GM12873 (cell line): ENCODE results near the gene TSC22D1.

Experiments used
- TF ChIP-seq, protein P1 (sequence below): IDR thresholded peaks from 2 replicates; pipeline ENCODE4 v1.5.1; 2012; ENCODE audit warnings: low read depth, mild to moderate bottlenecking, moderate library complexity, low read length, control low read depth; ENCODE audit not compliant: insufficient read depth; ENCODE audit errors: missing control alignments

The TSC22D1 gene

GRCh38 chr13:44458313-44458975 is 117.7 kb downstream of the TSC22D1 start:
- TF ChIP-seq, protein P1, sequence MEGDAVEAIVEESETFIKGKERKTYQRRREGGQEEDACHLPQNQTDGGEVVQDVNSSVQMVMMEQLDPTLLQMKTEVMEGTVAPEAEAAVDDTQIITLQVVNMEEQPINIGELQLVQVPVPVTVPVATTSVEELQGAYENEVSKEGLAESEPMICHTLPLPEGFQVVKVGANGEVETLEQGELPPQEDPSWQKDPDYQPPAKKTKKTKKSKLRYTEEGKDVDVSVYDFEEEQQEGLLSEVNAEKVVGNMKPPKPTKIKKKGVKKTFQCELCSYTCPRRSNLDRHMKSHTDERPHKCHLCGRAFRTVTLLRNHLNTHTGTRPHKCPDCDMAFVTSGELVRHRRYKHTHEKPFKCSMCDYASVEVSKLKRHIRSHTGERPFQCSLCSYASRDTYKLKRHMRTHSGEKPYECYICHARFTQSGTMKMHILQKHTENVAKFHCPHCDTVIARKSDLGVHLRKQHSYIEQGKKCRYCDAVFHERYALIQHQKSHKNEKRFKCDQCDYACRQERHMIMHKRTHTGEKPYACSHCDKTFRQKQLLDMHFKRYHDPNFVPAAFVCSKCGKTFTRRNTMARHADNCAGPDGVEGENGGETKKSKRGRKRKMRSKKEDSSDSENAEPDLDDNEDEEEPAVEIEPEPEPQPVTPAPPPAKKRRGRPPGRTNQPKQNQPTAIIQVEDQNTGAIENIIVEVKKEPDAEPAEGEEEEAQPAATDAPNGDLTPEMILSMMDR: no peak

GRCh38 chr13:44455769-44456168 is 120.4 kb downstream of the TSC22D1 start:
- TF ChIP-seq, protein P1: no peak

GRCh38 chr13:44453881-44454280 is 122.2 kb downstream of the TSC22D1 start:
- TF ChIP-seq, protein P1: no peak

- TF ChIP-seq, protein P1: no peak
These were observed 123.1 kb downstream of the TSC22D1 start for GRCh38 chr13:44453069-44453468.

DNA sequence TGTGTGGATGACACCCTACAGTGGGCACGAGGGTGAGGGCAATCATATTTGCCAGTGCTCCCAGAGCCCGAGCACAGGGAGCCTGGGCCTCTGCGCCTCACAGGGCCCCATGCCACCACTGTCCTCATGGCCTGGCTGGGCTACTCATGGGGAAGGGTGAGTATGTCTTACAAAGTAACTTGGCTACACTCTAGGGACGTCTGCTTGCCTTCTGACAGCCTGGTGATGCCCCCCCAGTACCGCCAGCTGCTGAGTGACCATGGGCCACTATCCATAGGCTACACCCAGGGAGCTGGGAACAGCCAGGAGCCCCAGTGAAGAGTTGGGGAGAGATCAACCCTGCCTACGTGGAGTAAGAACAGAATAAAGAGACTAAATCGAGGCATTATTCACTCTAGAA is 123.7 kb downstream of the TSC22D1 start:
- TF ChIP-seq, protein P1: no peak

DNA sequence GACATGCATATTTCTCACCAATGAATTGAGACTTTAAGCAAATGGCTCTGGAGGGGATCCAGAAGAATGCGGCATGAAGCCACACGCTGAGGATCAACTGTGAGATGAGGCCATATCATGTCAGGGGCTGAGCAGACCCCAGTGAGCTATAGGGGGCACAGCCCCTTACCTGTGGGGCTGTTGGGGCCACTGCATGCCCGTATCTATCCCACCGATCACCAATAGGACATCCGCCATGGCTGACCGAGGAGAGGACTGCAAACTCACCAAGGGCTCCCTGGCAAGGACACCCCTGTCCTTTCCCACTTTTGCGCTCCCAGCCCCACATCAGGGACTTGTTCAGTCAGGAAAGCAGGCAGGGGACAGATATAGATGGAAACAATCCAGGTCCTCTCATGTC is 124.5 kb downstream of the TSC22D1 start:
- TF ChIP-seq, protein P1: no peak

DNA sequence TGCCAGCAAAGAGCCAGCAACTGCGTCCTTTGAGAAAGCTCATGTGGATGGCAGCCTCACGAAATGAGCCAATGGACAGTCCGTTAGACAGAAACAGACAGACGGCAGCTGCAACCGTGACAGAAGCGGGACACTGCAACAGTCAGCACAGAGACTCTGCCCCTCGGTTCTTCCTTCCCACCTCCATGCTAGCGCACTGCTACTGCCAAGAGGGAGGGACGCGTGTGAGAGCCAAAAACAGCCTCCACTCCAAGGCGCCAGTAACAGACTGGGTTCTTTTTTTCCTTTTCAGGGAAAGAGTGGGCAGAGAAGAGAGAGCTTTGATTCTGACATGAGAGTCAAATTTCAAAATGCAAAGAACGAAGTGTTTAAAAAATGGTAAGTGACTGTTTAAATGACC is 125.0 kb downstream of the TSC22D1 start:
- TF ChIP-seq, protein P1: no peak
